Adipose tissue (tissue), 3 donors: ENCODE measurements around the gene CYP4F3. TPM values are rescaled to one million over a fixed set of nuclear protein-coding genes. Genes with fewer than 3 reads are reported as not detected.

Experiments
- H3K27ac ChIP-seq: one replicate; pipeline ENCODE4 v1.5.1; 2013; ENCODE audit warnings: low read depth, low read length
- WGBS, 3 donors: extraction: QIAGEN DNeasy Blood & Tissue Kit; methylation state at CpG; one replicate each; pipeline ENCODE4 v1.1.7; 2013; 5-methylcytosine and 5-hydroxymethylcytosine counted together
- polyA plus RNA-seq, 3 donors: library from polyadenylated mRNA; stranded (reverse); fragments of 200-250 nt; gene quantifications; one replicate each; pipeline ENCODE4 v1.2.3, GENCODE V29; 2013
- donor health status: healthy with polysubstance abuse.
- donor health status: Bipolar disorder and iron deficiency.
- donor health status: healthy.

Gene CYP4F3
- polyA plus RNA-seq, 3 donors = 0.06 to 0.51 (median 0.34) TPM

- H3K27ac ChIP-seq = no peak overlapping the region
- WGBS, 3 donors = 39 to 67% (median 60%) methylated on average over 4 of the region's 4 CpGs
Observed at GRCh38 chr19:15701757-15702533, 61.2 kb downstream of the CYP4F3 start.

GRCh38 chr19:15702534-15702930 is 61.8 kb downstream of the CYP4F3 start:
- no peak overlapping the region for H3K27ac ChIP-seq
- WGBS, 3 donors = 0 to 4% (median 1%) methylated on average over 7 of the region's 7 CpGs

Other genes with a start within 250 kb of the CYP4F3 start
- 10 to 100 TPM; 40.5 to 79.6 (median 49.9) TPM for gene AKAP8L, start 221.9 kb upstream of the CYP4F3 start, polyA plus RNA-seq
- gene WIZ, start 190.9 kb upstream of the CYP4F3 start, polyA plus RNA-seq = 10 to 100 TPM; 15.3 to 37.3 (median 22.3) TPM
- 1 to 10 TPM in 2 of 3 donors, under 1 TPM in 1; 0.86 to 3.9 (median 3.3) TPM for gene RASAL3, start 176.4 kb upstream of the CYP4F3 start, polyA plus RNA-seq
- gene PGLYRP2, start 161.4 kb upstream of the CYP4F3 start, polyA plus RNA-seq = under 1 TPM in 1 of 3 donors, not detected in 2; 0.06 TPM
- gene CYP4F22, start 132.4 kb upstream of the CYP4F3 start, polyA plus RNA-seq = under 1 TPM in 2 of 3 donors, not detected in 1; 0.10 to 0.61 TPM
- not detected for gene CYP4F8, start 25.7 kb upstream of the CYP4F3 start, polyA plus RNA-seq
- 10 to 100 TPM in 1 of 3 donors, 1 to 10 TPM in 2; 1.2 to 17.7 (median 9.1) TPM for gene CYP4F12, start 32.2 kb downstream of the CYP4F3 start, polyA plus RNA-seq
- not detected for gene OR10H2, start 87.1 kb downstream of the CYP4F3 start, polyA plus RNA-seq
- not detected for gene OR10H3, start 97.1 kb downstream of the CYP4F3 start, polyA plus RNA-seq
- under 1 TPM in 1 of 3 donors, not detected in 2; 0.11 TPM for gene OR10H5, start 146.8 kb downstream of the CYP4F3 start, polyA plus RNA-seq
- not detected for gene OR10H1, start 174.8 kb downstream of the CYP4F3 start, polyA plus RNA-seq